ENCODE data around the gene SLC35F2. TPM values are rescaled to one million over a fixed set of nuclear protein-coding genes. Genes with fewer than 3 reads are reported as not detected.

The SLC35F2 gene
- total and polyA plus RNA-seq, 4 donors: 2.0 to 12.1 (median 4.9) TPM

DNA sequence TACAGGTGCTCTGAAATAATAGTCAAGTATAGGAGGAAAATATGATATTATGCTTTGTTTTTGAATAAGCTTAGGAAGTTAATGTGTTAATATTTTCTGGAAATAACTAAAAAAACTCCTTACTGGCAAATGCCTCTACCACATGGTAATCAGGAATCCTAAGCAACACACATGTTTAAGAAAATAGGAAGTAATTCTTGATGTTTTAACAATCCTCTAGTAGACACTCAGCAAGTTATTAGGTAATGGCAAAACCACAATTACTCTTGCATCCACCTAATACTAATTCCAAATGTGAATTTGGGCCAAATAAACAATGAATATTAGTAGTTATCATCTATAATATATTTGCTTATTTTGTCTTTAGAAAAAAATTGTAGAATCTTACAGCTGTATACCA, 53.6 kb downstream of the SLC35F2 start:
- DNase-seq: no peak
- H3K27me3 ChIP-seq (ENCODE audit: control insufficient read depth in 1 of 2, insufficient read depth in 2 of 2, low read length in 1 of 2): no peaks in the 10 kb centered on the region
- intact Hi-C loops (cut with DNase I): no loop called here
- no peak overlapping the region for H3K4me3 ChIP-seq (ENCODE audit: low read length in 2 of 2)
- ATAC-seq (ENCODE audit: low FRiP score): no peak
- no peaks in the 10 kb centered on the region for H3K4me1 ChIP-seq (ENCODE audit: control insufficient read depth in 1 of 2, insufficient read depth in 2 of 2, low read length in 2 of 2)
- H3K27ac ChIP-seq (ENCODE audit: low read depth in 1 of 2, low read length in 2 of 2): no peak overlapping the region
- H3K9me3 ChIP-seq (ENCODE audit: control insufficient read depth, low read length): no peaks in the 10 kb centered on the region
- peaks cover 0 to 1% of the 10 kb centered on the region in 2 donors for H3K36me3 ChIP-seq (ENCODE audit: control insufficient read depth in 1 of 2, insufficient read depth in 2 of 2, low read length in 1 of 2)

DNA sequence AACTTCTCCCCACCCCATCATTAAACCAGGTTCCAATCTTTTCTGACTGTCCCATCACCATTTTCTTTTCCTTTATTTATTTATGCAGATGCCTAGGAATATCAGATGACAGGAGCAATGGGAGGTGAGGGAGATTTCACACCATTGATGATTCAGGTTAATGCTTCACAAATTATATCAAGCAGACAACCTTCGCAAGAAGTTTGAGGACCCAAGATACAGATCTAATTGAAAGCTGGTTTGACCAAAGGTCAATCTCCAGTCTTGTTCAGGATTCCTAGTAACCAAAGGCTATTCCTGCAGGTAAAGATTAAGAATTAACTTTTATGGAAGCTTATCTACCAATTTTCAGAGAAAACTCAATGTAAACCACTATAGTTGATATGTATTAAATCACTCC, 54.4 kb downstream of the SLC35F2 start:
- DNase-seq (no peak), ATAC-seq (ENCODE audit: low FRiP score) (no peak)
- Histone ChIP-seq H3K9me3 (ENCODE audit: control insufficient read depth, low read length) (no peaks in the 10 kb centered on the region), H3K4me1 (ENCODE audit: control insufficient read depth in 1 of 2, insufficient read depth in 2 of 2, low read length in 2 of 2) (no peaks in the 10 kb centered on the region), H3K4me3 (ENCODE audit: low read length in 2 of 2) (no peak overlapping the region), H3K36me3 (ENCODE audit: control insufficient read depth in 1 of 2, insufficient read depth in 2 of 2, low read length in 1 of 2) (peaks cover 0 to 1% of the 10 kb centered on the region in 2 donors), H3K27ac (ENCODE audit: low read depth in 1 of 2, low read length in 2 of 2) (no peak overlapping the region), H3K27me3 (ENCODE audit: control insufficient read depth in 1 of 2, insufficient read depth in 2 of 2, low read length in 1 of 2) (no peaks in the 10 kb centered on the region)
- intact Hi-C loops (cut with DNase I): no loop called here
- WGBS, 2 donors: 96 to 97% methylated on average over 1 of the region's 1 CpG

DNA sequence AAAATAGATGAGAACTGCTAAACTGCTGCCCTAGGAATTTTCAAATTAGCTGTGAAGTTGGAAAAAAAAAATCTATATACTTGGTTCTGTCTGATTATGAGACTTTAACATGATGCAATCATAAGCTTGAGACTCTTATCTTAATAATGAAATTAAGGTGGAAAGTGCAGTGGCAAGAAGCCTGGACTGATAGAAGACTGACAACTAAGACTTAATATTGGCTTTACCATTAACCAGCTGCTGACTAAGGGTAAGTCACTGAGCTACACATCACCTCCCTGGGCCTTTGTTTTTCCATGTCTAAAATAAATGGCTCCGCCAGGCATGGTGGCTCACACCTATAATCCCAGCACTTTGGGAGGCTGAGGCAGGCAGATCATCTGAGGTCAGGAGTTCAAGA, 56.9 kb downstream of the SLC35F2 start:
- Histone ChIP-seq H3K4me3 (ENCODE audit: low read length in 2 of 2) (no peak overlapping the region), H3K36me3 (ENCODE audit: control insufficient read depth in 1 of 2, insufficient read depth in 2 of 2, low read length in 1 of 2) (peaks cover 0 to 1% of the 10 kb centered on the region in 2 donors), H3K9me3 (ENCODE audit: control insufficient read depth, low read length) (no peaks in the 10 kb centered on the region), H3K27me3 (ENCODE audit: control insufficient read depth in 1 of 2, insufficient read depth in 2 of 2, low read length in 1 of 2) (no peaks in the 10 kb centered on the region), H3K27ac (ENCODE audit: low read depth in 1 of 2, low read length in 2 of 2) (no peak overlapping the region), H3K4me1 (ENCODE audit: control insufficient read depth in 1 of 2, insufficient read depth in 2 of 2, low read length in 2 of 2) (no peaks in the 10 kb centered on the region)
- 96 to 99% methylated on average over 1 of the region's 1 CpG for WGBS, 2 donors
- intact Hi-C loops (cut with DNase I): no loop called here
- DNase-seq: no peak
- ATAC-seq (ENCODE audit: low FRiP score): no peak

DNA sequence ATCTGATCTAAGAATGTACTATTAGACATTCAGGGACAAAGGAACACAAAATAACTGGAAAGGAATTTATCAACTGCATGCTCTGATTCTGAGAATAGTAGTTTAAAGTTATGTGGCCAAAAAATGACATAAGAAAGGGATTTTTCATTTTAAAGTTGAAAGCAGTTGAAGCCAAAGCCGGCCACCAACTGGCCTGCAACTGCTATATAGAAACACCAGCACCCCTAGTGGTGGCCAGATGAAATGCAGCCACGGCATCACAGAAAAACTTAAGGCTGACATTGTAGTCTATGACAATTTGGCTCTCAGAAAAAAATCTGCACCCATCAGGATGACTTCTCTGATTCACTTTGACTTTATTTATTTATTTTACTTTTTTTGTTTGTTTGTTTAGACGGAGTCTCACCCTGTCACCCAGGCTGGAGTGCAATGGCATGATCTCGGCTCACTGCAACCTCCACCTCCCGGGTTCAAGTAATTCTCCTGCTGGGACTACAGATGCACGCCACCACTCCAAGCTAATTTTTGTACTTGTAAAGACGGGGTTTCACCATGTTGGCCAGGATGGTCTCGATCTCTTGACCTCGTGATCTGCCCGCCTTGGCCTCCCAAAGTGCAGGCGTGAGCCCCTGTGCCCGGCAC, 59.2 kb downstream of the SLC35F2 start:
- ATAC-seq (ENCODE audit: low FRiP score) (peak; percentile 93), DNase-seq (peak; percentile 77 to 87)
- intact Hi-C loops (cut with DNase I): no loop called here
- WGBS, 2 donors: 65 to 71% methylated on average over 12 of the region's 12 CpGs
- H3K36me3 ChIP-seq (ENCODE audit: control insufficient read depth in 1 of 2, insufficient read depth in 2 of 2, low read length in 1 of 2): peaks cover 0 to 1% of the 10 kb centered on the region in 2 donors
- H3K4me3 ChIP-seq (ENCODE audit: low read length in 2 of 2): no peak overlapping the region
- no peaks in the 10 kb centered on the region for H3K27me3 ChIP-seq (ENCODE audit: control insufficient read depth in 1 of 2, insufficient read depth in 2 of 2, low read length in 1 of 2)
- H3K9me3 ChIP-seq (ENCODE audit: control insufficient read depth, low read length): no peaks in the 10 kb centered on the region
- no peaks in the 10 kb centered on the region for H3K4me1 ChIP-seq (ENCODE audit: control insufficient read depth in 1 of 2, insufficient read depth in 2 of 2, low read length in 2 of 2)
- no peak overlapping the region for H3K27ac ChIP-seq (ENCODE audit: low read depth in 1 of 2, low read length in 2 of 2)

DNA sequence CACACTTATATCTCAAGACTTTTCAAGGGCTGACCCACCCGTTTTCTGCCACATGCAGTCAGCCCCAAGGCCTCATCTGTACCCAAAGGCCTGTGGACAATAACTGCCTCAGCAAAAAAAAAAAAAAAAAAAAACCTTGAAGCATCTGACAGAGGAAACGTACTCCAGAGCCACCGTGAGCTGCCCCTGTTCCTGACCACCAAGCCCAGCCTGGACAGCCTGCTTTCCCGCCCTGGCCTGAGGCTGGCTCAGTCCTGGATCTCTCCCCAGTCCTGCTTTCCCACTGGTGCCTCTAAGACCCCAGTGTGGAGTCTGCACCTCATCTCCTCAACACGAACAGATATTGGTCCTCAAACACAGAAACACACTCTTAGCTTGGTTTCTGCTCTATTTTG, 66.5 kb downstream of the SLC35F2 start:
- Histone ChIP-seq H3K36me3 (ENCODE audit: control insufficient read depth in 1 of 2, insufficient read depth in 2 of 2, low read length in 1 of 2) (no peaks in the 10 kb centered on the region), H3K4me3 (ENCODE audit: low read length in 2 of 2) (no peak overlapping the region), H3K9me3 (ENCODE audit: control insufficient read depth, low read length) (no peaks in the 10 kb centered on the region), H3K27ac (ENCODE audit: low read depth in 1 of 2, low read length in 2 of 2) (no peak overlapping the region), H3K27me3 (ENCODE audit: control insufficient read depth in 1 of 2, insufficient read depth in 2 of 2, low read length in 1 of 2) (no peaks in the 10 kb centered on the region), H3K4me1 (ENCODE audit: control insufficient read depth in 1 of 2, insufficient read depth in 2 of 2, low read length in 2 of 2) (no peaks in the 10 kb centered on the region)
- DNase-seq (no peak), ATAC-seq (ENCODE audit: low FRiP score) (no peak)
- WGBS, 2 donors: 78 to 89% methylated on average over 5 of the region's 5 CpGs
- intact Hi-C loops (cut with DNase I): no loop called here

DNA sequence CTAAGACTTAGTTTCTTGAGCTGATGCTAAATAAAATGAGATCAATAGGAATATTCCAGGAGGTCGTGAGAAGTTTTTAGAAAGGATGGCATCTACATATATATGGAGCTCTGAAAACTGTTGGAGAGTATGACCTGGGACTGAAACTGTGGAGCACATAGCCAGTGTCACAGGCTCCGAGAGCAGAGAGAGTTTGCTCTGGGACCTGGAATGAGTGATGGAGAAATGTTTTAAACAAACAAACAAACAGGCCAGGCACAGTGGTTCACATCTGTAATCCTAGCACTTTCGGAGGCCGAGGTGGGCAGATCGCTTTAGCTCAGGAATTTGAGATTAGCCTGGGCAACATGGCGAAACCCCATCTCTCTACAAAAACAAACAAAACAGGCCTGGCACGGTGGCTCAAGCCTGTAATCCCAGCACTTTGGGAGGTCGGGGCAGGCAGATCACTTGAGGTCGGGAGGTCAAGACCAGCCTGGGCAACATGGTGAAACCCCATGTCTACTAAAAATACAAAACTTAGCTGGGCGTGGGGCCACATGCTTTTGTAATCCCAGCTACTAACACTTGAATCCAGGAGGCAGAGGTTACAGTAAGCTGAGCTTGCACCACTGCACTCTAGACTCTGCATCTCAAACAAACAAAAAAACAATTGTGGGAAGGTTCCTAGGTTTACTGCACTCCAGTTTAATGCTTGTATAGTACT, 67.1 kb downstream of the SLC35F2 start:
- 58 to 62% methylated on average over 10 of the region's 10 CpGs for WGBS, 2 donors
- H3K4me3 ChIP-seq (ENCODE audit: low read length in 2 of 2): no peak overlapping the region

DNA sequence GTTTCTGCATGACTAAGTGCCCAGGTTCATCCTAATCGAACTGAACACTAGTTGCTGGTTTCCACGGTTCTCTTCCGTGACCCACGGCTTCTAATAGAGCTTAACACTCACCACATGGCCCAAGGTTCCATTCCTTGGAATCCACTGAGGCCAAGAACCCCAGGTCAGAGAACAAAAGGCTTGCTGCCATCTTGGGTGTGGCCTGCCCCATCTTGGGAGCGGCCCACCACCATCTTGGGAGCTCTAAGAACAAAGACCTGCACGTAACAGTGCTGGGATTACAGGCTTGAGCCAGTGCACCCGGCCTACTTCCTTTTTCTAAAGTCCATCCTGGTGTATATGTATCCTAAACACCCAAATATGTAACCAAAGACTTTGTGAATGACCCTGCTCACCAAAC, 68.8 kb downstream of the SLC35F2 start:
- Histone ChIP-seq H3K4me1 (ENCODE audit: control insufficient read depth in 1 of 2, insufficient read depth in 2 of 2, low read length in 2 of 2) (no peaks in the 10 kb centered on the region), H3K27ac (ENCODE audit: low read depth in 1 of 2, low read length in 2 of 2) (no peak overlapping the region), H3K27me3 (ENCODE audit: control insufficient read depth in 1 of 2, insufficient read depth in 2 of 2, low read length in 1 of 2) (no peaks in the 10 kb centered on the region), H3K36me3 (ENCODE audit: control insufficient read depth in 1 of 2, insufficient read depth in 2 of 2, low read length in 1 of 2) (no peaks in the 10 kb centered on the region), H3K4me3 (ENCODE audit: low read length in 2 of 2) (no peak overlapping the region), H3K9me3 (ENCODE audit: control insufficient read depth, low read length) (no peaks in the 10 kb centered on the region)
- DNase-seq (no peak), ATAC-seq (ENCODE audit: low FRiP score) (no peak)
- intact Hi-C loops (cut with DNase I): no loop called here
- WGBS, 2 donors: 93 to 94% methylated on average over 7 of the region's 7 CpGs

More for the DNA sequence above, 67.1 kb downstream of the SLC35F2 start:
- H3K4me1 ChIP-seq (ENCODE audit: control insufficient read depth in 1 of 2, insufficient read depth in 2 of 2, low read length in 2 of 2): no peaks in the 10 kb centered on the region
- H3K27me3 ChIP-seq (ENCODE audit: control insufficient read depth in 1 of 2, insufficient read depth in 2 of 2, low read length in 1 of 2): no peaks in the 10 kb centered on the region
- no peaks in the 10 kb centered on the region for H3K9me3 ChIP-seq (ENCODE audit: control insufficient read depth, low read length)
- DNase-seq (no peak), ATAC-seq (ENCODE audit: low FRiP score) (no peak)
- intact Hi-C loops (cut with DNase I): no loop called here
- no peaks in the 10 kb centered on the region for H3K36me3 ChIP-seq (ENCODE audit: control insufficient read depth in 1 of 2, insufficient read depth in 2 of 2, low read length in 1 of 2)
- H3K27ac ChIP-seq (ENCODE audit: low read depth in 1 of 2, low read length in 2 of 2): no peak overlapping the region

DNA sequence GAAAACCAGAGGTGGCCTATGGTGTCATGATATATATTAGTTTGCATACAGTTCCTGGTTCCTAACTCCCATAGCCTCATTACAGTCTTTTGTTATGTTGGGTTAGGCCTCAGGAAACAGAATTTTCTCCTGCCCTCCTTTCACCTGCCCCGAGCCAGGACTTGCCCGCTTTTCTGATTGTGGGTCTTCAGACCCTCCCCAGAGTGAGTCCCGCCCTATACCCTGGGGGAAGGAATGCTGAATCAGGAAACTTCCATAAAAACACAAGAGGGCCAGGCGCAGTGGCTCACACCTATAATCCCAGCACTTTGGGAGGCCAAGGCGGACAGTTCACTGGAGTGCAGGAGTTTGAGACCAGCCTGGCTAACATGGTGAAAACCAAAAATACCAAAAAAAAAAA, 70.9 kb downstream of the SLC35F2 start:
- ATAC-seq (ENCODE audit: low FRiP score): no peak
- H3K27ac ChIP-seq (ENCODE audit: low read depth in 1 of 2, low read length in 2 of 2): no peak overlapping the region
- 86 to 89% methylated on average over 5 of the region's 5 CpGs for WGBS, 2 donors
- intact Hi-C loops (cut with DNase I): no loop called here
- H3K9me3 ChIP-seq (ENCODE audit: control insufficient read depth, low read length): no peaks in the 10 kb centered on the region
- H3K4me3 ChIP-seq (ENCODE audit: low read length in 2 of 2): no peak overlapping the region
- H3K36me3 ChIP-seq (ENCODE audit: control insufficient read depth in 1 of 2, insufficient read depth in 2 of 2, low read length in 1 of 2): no peaks in the 10 kb centered on the region
- no peaks in the 10 kb centered on the region for H3K4me1 ChIP-seq (ENCODE audit: control insufficient read depth in 1 of 2, insufficient read depth in 2 of 2, low read length in 2 of 2)
- no peaks in the 10 kb centered on the region for H3K27me3 ChIP-seq (ENCODE audit: control insufficient read depth in 1 of 2, insufficient read depth in 2 of 2, low read length in 1 of 2)
- no peak for DNase-seq

DNA sequence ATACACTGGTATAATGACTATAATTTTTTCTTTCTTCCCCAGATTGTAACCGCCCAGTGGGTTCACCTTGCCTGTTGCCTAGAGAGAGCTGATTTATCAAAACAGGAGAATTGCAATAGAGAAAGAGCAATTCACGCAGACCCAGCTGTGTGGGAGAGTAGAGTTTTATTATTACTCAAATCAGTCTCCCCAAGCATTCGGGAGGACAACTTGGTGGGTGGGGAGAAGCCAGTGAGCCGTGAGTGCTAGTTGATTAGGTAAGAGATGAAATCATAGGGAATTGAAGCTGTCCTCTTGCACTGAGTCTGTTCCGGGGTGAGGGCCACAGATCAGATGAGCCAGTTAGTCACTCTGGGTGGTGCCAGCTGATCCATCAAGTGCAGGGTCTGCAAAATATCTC, 73.2 kb downstream of the SLC35F2 start:
- Histone ChIP-seq H3K27ac (ENCODE audit: low read depth in 1 of 2, low read length in 2 of 2) (no peak overlapping the region), H3K4me1 (ENCODE audit: control insufficient read depth in 1 of 2, insufficient read depth in 2 of 2, low read length in 2 of 2) (no peaks in the 10 kb centered on the region), H3K27me3 (ENCODE audit: control insufficient read depth in 1 of 2, insufficient read depth in 2 of 2, low read length in 1 of 2) (no peaks in the 10 kb centered on the region), H3K4me3 (ENCODE audit: low read length in 2 of 2) (no peak overlapping the region), H3K36me3 (ENCODE audit: control insufficient read depth in 1 of 2, insufficient read depth in 2 of 2, low read length in 1 of 2) (no peaks in the 10 kb centered on the region), H3K9me3 (ENCODE audit: control insufficient read depth, low read length) (no peaks in the 10 kb centered on the region)
- DNase-seq (no peak), ATAC-seq (ENCODE audit: low FRiP score) (no peak)
- intact Hi-C loops (cut with DNase I): no loop called here
- 84 to 85% methylated on average over 5 of the region's 5 CpGs for WGBS, 2 donors
